ENCODE data around the gene ITGB1.
"Not testable (repeated sequence)": the region's sequence is repeated elsewhere in the genome, so short reads cannot be mapped to it uniquely, and the experiment has no call there.

ITGB1 gene

GRCh38 chr10:32980242-32980557, 22.2 kb upstream of the ITGB1 start:
- DNase-seq, result no peak

- DNase-seq, result not testable (repeated sequence)
Measured at GRCh38 chr10:32979719-32980118, 21.7 kb upstream of the ITGB1 start.

DNA sequence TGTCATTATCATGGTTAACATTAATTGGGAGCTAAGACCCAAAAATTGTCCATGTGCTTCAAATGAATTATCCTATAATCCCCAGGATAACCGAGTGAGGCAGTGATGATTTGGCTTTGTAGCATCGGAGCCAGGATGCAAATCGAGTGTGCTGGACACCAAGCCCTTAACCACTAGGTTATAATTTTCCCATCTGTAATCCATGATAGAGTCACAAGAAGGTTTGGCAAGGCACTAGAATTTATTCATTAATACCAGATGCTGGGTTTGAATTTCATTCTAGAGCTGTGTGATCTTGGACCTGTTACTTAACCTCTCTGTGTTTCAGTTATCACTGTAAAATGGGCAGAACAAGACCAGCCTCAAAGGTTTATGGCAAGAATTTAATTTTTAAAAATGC, 21.0 kb upstream of the ITGB1 start:
- no peak for DNase-seq

GRCh38 chr10:32977846-32978809, 20.1 kb upstream of the ITGB1 start:
- DNase-seq, result not testable (repeated sequence)

DNA sequence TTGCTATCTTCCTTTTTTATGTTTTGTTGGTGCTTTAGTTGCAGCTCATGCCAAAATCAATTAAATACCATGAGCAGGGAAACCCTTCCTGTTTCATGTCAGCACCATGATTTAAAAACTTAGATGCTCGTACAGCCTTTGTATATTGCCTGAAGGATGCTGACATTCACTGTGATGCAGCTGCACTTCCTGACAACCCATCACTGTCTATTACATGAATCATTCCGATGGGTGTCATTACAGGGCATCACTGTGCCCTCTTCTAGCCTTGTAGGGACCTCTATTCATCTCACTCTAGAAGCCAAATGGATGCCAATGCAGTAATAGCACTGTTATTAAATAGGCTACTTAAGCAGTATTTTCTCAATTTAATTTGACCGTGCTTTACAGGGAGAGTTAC, 18.3 kb upstream of the ITGB1 start:
- DNase-seq, result no peak

GRCh38 chr10:32972929-32973328, 14.9 kb upstream of the ITGB1 start:
- DNase-seq, result no peak

GRCh38 chr10:32972460-32972859, 14.4 kb upstream of the ITGB1 start:
- DNase-seq, result no peak

GRCh38 chr10:32971536-32972091, 13.6 kb upstream of the ITGB1 start:
- DNase-seq, result no peak

DNA sequence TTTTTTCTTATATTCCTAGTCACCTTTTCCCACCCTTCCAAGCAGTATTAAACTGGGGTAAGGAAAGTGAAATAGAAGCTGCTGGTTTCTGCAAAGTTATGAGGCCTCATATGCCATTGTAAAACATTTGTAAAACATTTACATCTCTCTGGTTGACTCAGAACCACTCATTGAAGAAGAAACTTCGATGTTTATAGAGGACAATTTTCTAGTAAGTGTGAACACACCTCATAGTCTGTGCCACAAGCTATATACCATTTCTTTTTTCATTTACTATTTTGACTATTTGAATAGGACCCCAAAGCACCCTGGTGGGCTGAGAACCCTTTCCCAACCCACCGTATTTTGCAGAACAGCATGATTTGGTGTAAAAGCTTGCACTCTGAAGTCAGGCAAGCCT, 12.9 kb upstream of the ITGB1 start:
- no peak for DNase-seq

DNA sequence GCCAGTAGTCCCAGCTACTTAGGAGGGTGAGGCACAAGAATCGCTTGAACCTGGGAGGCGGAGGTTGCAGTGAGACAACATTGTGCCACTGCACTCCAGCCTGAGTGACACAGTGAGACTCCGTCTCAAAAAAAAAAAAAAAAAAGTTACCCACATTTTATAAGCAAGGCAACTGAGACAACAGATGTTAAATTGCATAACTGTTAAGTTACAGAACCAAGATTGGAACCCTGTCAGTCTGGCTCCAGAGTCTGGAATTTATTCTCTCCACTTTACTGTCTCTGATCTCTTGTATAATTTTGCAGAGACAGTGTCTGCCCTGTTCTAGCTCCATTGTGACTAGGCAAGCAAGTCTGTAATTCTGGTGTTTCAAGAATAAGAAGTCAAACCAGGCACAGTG, 6.2 kb upstream of the ITGB1 start:
- DNase-seq, result no peak

DNA sequence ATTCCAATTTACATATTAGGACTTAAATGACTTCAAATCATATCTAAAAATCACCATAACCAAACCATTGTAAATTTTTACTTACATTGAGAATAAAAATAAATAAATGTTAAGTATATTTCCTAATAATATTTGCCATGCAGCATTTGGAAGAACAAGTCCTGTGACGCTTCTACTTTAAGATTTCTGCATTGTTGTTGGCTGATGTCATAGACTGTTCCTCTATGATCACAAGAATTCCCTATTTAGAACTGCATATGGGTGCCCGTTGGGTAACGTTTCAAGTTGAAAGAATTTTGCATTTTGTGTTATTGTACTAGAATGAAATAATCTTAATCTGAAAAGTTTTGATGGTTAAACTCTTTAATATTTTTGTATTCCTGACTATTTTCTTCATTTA, 5.1 kb upstream of the ITGB1 start:
- DNase-seq, result no peak

DNA sequence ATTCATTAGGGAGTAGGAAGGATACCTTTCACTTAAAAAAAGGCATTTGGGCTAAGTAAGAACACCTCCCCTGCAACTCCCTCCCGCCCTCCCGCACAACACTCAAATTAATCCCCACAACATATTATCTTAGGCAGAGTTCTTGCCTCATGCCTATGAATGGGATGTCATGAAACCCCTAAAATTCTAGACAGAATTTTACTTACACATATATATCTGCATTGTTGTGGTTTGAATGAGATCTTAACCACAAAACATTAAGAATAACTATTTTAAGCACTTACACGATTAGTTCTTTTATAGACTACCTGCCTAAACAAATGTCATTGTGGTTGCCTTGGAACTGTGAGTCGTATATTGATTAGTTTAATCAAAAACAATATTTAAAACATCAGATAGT, 4.5 kb upstream of the ITGB1 start:
- no peak for DNase-seq

DNA sequence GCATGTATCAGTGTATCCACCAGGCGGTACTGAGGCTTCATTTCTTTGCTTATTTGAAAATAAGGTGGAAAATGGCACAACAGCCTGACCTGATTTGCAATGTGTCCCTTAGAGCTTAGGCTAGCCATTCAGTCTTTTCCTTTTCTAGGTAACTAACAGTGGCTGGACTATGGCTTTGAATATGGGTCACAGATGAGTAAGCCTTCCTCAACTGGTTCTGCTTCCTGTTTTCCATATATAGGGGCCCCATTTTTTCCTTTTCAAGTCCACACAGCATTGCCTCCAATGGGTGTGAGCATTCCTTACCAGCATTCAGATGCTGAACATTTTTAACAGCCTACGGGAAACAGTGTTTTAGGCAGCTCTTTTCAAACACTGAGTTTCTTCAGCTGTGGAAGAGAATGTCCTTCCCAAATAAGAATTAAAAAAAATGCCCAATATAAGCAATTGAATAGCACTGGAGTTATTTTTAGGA, 3.9 kb upstream of the ITGB1 start:
- DNase-seq, result peak in 1 of 2 experiments; percentile 27

- no peak for DNase-seq
Measured at GRCh38 chr10:32961343-32961894, 3.4 kb upstream of the ITGB1 start.

DNA sequence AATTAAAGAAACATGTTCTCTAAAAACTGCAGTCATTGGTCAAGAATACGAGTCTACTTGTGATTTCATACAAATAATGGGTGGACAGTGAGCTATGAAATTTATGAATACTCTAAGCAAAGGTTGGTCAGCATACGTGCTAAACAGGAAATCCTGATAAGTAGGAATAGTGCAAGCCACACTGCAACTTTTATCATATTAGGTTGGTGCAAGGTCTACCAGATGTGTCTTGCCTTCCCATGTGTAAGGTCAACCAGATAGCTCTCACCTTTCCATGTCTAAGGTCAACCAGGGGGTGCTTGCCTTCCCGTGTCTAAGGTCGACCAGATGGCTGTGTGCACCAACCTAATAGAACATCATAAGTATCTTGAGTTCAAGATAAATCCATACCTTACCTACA, 2.0 kb upstream of the ITGB1 start:
- no peak for DNase-seq

DNA sequence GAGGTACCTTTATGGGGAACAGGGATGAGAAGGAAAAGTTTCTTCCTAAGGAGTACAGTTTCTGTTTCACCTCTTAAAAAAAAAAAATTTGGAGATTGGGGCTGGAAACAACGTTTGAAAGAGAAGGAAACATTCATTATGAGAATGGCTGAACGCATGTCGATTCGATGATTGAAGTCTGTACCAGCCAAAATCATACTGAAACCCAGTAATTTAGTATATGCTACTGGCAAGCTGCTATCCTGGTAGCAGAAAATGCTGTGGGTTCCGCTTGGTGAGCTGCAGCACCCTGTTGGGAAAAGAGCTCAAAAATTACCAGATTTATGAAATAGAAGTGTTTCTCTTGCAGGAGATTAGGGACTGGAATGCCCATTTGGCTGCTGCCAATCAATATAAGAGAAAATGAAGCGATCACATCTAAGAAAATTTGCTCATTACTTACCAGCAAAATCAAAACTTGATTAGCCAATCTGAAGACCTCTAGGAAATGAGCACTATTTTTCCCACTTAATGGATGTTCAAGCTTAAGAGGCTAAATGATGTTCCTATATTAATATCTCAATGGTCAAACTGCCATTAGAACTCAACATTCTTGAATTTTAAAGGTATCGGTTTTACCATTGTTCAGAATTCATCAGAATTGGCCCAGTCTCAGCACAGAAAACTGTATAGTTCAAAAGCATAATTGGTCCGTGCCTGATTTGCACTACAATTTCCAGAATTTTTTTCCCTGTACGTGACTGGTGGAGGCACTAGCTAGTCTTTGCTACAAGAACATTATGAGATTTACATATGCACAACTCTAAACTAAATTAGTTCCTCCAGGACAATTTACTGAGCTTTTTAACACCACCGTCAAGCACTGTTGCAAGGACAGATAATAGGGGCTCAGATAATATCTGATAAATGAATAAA, 1.2 kb upstream of the ITGB1 start:
- DNase-seq, result no peak

GRCh38 chr10:32957341-32958084, 517 bp downstream of the ITGB1 start:
- peak in 1 of 2 experiments; percentile 29 for DNase-seq

DNA sequence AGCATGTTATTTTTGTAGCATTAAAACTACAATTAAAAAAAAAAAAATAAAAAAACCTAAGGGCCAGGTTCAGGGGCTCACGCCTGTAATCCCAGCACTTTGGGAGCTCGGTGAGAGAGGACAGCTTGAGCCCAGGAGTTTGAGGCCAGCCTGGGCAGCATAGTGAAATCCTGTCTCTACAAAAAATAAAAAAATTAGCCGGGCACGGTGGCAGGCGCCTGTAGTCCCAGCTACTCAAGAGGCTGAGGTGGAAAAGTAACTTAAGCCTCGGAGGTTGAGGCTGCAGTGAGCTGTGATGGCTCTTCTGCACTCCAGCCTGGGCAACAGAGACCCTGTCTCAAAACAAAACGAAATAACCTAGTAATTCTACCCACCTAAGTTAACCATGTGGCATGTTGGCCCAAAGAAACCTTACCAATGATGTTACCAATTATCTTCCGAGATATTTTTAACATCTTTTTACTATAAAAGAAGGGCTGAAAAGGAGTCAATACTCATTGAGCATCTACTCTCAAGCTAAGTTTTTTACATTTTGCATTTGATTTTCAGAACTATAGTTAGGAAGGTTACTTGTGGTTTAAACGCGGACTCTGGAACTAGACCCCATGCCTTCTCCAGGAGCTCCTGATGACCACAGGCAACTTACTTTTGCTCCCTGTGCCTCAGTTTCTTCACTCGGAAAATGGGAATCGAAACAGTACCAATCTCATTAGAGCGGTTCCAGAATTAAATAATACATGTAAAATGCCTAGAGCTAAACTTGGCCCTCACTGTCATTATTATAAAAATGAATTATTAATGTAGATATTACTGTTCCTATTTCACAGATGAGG, 1.4 kb downstream of the ITGB1 start:
- DNase-seq, result no peak

DNA sequence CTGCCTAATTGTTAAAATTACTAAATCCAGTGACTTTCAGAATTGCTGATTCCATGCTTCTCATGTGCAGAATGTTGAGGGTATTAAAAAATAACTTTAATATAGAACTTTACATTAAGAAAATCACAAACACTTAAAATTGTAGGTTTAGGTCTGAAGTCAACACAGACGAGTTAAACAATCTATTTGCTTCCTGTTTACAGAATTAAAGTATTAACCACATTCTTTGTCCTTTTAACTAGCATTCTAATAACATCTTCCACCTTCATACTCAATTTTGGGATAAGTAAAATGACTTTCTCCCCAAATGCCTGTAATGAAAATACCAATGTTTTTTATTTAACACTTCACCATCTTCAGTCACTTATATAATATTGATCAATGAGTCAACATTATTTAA, 2.2 kb downstream of the ITGB1 start:
- DNase-seq, result no peak

DNA sequence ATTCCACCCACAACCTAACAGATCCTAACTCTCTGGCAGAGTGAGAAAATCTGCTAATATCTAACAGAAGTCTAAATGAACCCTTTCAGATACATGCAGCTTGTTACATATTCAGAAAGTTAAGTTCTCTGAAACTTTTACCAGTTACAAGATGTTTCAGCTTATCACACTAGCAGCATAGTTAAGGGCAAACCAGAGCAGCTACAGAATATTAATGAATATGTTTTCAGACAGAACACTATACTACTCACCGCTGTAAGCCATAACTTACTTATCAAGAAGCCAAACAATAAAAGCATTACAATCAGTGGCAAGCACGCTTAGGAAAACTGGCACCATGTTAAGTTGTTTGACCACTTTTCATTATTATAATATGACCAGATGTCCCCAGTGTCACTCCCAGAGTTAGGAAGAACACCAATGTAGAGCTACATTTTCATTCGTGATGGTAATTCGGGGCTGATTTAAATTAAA, 2.7 kb downstream of the ITGB1 start:
- no peak for DNase-seq
